GM10248 (cell line): Measurements from ENCODE around the gene GPN1.
"Not testable (repeated sequence)": the region's sequence is repeated elsewhere in the genome, so short reads cannot be mapped to it uniquely, and the experiment has no call there.

ENCODE experiments used
- CTCF ChIA-PET: fragments of 300-600 bp; sonication (Branson Sonifier 250); formaldehyde crosslinking; extraction: SDS; loops from one replicate; lab custom pipeline; 2021; ENCODE audit warnings: antibody characterized with exemption; lab: Yijun Ruan, JAX
- POLR2A ChIA-PET: fragments of 350-650 bp; sonication (Branson Sonifier 250); formaldehyde crosslinking; extraction: SDS; loops from one replicate; lab custom pipeline; 2020; ENCODE audit warnings: antibody characterized with exemption; lab: Yijun Ruan, JAX
- DNase-seq: peaks from one replicate; pipeline ENCODE4 v3.0.0; 2012; ENCODE audit errors: extremely low spot score
- TF ChIP-seq, protein P1 (sequence below): IDR thresholded peaks from 2 replicates; pipeline ENCODE4 v1.5.1; 2012; ENCODE audit warnings: mild to moderate bottlenecking, low read depth; ENCODE audit errors: extremely low read depth, missing control alignments, control extremely low read depth

The GPN1 gene

DNA sequence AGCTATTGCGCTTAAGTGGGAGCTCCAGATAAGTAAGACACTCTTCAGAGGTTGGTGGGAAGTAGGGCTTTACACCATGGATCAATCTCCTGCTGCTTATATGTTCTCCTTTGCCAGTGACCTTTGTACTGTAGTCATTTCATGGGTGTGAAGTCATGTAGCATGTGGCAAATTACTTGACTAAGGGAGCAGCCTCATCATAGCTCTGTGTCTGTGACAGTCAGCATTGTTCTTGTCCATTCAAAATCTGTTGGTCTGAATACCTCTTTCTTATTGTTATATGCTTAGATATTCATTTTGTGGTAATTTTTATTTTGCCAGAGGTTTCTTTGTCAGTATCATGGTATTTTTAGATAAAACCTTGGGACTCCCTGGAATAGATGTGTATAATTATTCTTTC, 53.0 kb downstream of the GPN1 start:
- no peak for DNase-seq
- POLR2A ChIA-PET = no interaction called here
- CTCF ChIA-PET = interaction anchor here (0.8 to 4.9 kb wide), 15 partner anchors 9 to 727 kb away, joined by 3 to 111 read pairs (median 8); partner anchors contain the start of genes NRBP1, SLC4A1AP and SUPT7L
- TF ChIP-seq, protein P1, sequence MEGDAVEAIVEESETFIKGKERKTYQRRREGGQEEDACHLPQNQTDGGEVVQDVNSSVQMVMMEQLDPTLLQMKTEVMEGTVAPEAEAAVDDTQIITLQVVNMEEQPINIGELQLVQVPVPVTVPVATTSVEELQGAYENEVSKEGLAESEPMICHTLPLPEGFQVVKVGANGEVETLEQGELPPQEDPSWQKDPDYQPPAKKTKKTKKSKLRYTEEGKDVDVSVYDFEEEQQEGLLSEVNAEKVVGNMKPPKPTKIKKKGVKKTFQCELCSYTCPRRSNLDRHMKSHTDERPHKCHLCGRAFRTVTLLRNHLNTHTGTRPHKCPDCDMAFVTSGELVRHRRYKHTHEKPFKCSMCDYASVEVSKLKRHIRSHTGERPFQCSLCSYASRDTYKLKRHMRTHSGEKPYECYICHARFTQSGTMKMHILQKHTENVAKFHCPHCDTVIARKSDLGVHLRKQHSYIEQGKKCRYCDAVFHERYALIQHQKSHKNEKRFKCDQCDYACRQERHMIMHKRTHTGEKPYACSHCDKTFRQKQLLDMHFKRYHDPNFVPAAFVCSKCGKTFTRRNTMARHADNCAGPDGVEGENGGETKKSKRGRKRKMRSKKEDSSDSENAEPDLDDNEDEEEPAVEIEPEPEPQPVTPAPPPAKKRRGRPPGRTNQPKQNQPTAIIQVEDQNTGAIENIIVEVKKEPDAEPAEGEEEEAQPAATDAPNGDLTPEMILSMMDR = no peak

DNA sequence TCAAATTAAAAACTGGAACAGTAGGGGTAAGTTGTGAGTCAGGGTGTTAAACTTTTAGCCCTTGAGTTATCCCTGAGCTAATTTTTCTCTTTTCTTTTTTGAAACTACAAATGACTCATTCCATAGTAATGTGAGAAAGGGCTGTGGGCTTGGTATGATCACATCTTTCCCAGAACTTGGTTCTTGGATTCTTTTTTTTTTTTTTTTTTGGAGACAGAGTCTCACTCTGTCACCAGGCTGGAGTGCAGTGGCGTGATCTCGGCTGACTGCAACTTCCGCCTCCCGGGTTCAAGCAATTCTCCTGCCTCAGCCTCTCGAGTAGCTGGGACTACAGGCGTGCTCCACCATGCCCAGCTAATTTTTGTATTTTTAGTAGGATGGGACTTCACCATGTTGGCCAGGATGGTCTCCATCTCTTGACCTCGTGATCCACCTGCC, 53.5 kb downstream of the GPN1 start:
- not testable (repeated sequence) for DNase-seq

GRCh38 chr2:27683390-27684071, 54.7 kb downstream of the GPN1 start:
- ChIA-PET POLR2A (no interaction called here), CTCF (interaction anchor here (0.6 to 4.9 kb wide), 64 partner anchors 10 to 1264 kb away, joined by 3 to 111 read pairs (median 4); partner anchors contain the start of genes CCDC121, GPN1, MPV17 and NRBP1)
- TF ChIP-seq, protein P1 = peak; percentile 99
- peak; percentile 76 for DNase-seq

More for the DNA sequence above, 53.5 kb downstream of the GPN1 start:
- POLR2A ChIA-PET = not testable (repeated sequence)
- CTCF ChIA-PET = interaction anchor here (0.6 to 4.9 kb wide), 31 partner anchors 9 to 1255 kb away, joined by 3 to 111 read pairs (median 4); partner anchors contain the start of genes CCDC121, GPN1, NRBP1 and SLC4A1AP

GRCh38 chr2:27685006-27685405, 56.2 kb downstream of the GPN1 start:
- CTCF ChIA-PET = interaction anchor here (1.4 to 4.9 kb wide), 7 partner anchors 8 to 383 kb away, joined by 4 to 111 read pairs (median 58); partner anchors contain the start of genes SLC4A1AP and SUPT7L
- POLR2A ChIA-PET, DNase-seq: not testable (repeated sequence)

- CTCF ChIA-PET = interaction anchor here (1.1 kb wide), 1 partner anchor 18 kb away, joined by 5 read pairs; no protein-coding TSS in a partner anchor
- POLR2A ChIA-PET = no interaction called here
Observed at GRCh38 chr2:27685577-27685976, 56.7 kb downstream of the GPN1 start.

GRCh38 chr2:27687232-27687631, 58.4 kb downstream of the GPN1 start:
- CTCF ChIA-PET = interaction anchor here (1.0 to 1.3 kb wide), 2 partner anchors 17 to 384 kb away, joined by 3 to 5 read pairs; no protein-coding TSS in a partner anchor
- POLR2A ChIA-PET = no interaction called here
- TF ChIP-seq, protein P1 = no peak
- DNase-seq = no peak

More at GRCh38 chr2:27685577-27685976, 56.7 kb downstream of the GPN1 start:
- no peak for DNase-seq
- TF ChIP-seq, protein P1 = no peak

- ChIA-PET CTCF (interaction anchor here (1.2 to 8.0 kb wide), 4 partner anchors 7 to 19 kb away, joined by 3 to 60 read pairs (median 4); no protein-coding TSS in a partner anchor), POLR2A (no interaction called here)
- DNase-seq = no peak
- TF ChIP-seq, protein P1 = no peak
Observed at GRCh38 chr2:27689424-27689823, 60.6 kb downstream of the GPN1 start.
